ENCODE results near the gene ADCK1. TPM values are rescaled to one million over a fixed set of nuclear protein-coding genes. Genes with fewer than 3 reads are reported as not detected.
"Not testable (repeated sequence)": the region's sequence is repeated elsewhere in the genome, so short reads cannot be mapped to it uniquely, and the experiment has no call there.

Gene ADCK1
- total RNA-seq, 1 donor from 2014 or later, result 8.9 TPM

DNA sequence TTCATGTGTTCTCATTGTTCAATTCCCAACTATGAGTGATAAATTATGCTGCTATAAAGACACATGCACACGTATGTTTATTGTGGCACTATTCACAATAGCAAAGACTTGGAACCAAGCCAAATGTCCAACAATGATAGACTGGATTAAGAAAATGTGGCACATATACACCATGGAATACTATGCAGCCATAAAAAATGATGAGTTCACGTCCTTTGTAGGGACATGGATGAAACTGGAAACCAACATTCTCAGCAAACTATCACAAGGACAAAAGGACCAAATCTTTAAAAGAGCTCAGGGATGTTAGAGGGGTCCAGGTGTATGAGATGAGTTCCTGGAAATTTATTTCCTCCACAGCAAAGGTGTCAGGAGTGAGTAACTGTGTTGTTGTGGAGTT, 115.5 kb downstream of the ADCK1 start:
- DNase-seq; intact Hi-C loops (cut with DNase I); ATAC-seq (ENCODE audit: poor library complexity): not testable (repeated sequence)

DNA sequence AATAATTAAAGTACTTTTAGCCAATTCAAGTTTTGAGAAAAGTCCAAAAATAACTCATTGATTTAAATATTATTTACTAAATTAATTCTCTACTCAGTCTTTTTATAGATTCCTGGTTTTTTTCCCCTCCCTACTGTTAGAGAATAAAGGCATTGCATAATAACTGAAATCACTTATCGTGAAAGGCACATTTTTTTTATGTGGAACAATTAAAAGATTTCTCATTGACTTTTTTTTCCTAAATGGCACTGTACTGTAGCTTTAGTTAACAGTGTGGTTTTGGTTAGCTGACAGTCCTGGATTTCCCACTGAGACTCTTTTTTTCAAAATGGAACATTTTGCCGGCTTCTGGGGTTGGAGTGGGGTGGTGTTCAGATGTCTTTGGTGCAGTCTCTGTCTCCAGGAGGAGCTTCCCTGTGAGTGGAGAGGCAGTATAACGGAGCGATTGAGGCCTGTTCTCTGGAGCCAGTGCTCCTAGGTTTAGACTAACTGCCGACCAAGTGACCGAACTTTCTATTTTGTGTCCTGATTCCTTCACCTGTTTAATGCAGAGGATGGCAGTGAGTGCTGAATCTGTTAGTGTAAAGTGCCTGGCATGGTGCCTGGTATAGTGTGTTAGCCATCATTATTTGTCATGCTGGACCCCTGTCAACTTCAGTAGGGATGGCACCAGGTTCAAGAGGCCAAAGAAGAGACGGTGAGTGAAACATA, 117.7 kb downstream of the ADCK1 start:
- ATAC-seq (ENCODE audit: poor library complexity), result no peak
- intact Hi-C loops (cut with DNase I), result no loop called here
- no peak for DNase-seq

DNA sequence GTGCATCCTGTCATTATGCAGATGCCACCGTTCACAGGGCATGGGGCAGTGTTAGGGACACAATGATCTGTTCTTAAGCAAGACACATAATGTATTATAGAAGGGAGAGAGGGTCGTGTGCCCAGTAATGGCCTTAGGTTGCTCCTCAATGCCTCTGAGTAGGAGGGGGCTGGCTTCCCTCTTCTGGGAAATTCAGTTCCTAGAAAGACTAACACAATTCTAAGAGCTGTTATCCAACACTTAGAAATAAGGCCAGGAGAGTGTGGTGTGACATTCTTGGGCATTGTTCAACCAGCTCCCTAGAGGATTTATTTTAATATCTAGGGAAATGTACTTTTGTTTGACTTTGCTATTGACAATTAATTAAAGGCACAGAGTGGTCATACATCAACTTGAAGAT, 118.5 kb downstream of the ADCK1 start:
- ATAC-seq (ENCODE audit: poor library complexity) (no peak), DNase-seq (no peak)
- intact Hi-C loops (cut with DNase I), result no loop called here

DNA sequence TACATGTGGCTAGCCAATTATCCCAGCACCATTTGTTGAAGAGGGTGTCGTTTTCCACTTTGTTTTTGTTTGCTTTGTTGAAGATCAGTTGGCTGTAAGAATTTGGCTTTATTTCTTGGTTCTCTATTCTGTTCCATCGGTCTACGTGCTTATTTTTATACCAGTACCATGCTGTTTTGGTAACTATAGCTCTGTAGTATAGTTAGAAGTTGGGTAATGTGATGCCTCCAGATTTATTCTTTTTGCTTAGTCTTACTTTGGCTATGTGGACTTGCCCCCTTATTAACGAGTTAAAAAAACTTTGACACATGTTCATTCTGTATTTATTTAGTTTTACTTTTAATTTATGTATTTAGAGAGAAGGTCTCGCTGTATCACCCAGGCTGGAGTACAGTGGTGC, 120.4 kb downstream of the ADCK1 start:
- DNase-seq, result no peak
- no peak for ATAC-seq (ENCODE audit: poor library complexity)
- intact Hi-C loops (cut with DNase I), result no loop called here

DNA sequence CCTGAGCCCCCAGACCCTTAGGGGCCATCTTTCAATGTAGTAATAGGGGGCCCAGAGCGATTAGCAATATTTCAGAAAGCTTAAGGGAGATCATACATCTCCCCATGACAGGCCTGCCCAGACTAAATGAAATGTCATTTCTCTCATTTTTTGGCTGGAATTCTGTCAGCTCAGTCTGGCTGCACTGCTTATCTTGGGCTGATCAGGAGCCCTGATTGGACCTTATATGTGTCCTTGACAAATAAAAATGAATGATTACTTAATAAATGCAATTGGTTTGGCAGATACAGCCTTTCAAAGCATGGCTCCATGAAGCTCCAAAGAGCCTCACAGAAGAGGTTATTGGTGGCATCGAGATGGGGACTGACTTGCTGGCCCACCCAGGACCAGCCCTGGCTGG, 121.9 kb downstream of the ADCK1 start:
- intact Hi-C loops (cut with DNase I), result no loop called here
- ATAC-seq (ENCODE audit: poor library complexity), result no peak

DNA sequence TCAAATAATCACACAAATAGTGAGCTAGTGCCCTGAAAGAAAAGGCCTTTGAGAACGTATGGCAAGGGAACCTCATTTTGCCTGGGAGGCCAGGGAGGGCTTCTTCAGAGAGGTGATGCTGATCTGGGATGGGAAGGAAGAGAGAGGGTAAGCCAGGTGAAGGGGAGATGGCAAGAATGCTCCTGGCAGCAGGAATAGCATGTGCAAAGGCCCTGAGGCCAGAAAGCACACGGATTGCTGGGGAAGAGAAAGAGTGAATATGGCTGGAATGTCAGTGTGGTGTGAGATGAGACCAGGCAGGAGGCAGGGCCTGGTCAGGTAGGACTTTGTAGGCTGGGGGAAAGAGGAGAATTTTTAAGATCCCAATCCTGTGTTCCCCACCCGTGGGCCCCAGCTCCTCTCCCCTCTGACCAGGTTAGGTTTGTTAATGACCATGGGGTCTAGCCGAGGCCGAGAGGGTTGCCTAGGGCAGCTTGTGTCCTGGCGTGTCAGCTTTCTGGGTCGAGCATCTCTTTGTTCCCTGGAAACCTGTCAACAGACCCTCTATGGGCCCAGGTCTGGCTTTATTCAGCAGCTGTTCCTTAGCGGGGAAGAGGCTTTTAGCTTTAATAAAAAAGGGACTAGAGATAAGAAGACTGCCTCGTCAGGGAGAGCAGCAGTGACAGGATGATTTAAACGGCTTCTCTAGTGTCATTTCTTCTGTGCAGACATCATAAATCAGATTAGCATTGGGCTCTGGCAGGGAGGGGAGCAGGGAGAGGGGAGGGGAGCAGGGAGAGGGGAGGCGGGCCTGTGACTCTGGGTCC, 123.4 kb downstream of the ADCK1 start:
- no peak for DNase-seq
- intact Hi-C loops (cut with DNase I), result no loop called here
- ATAC-seq (ENCODE audit: poor library complexity), result no peak

More for the DNA sequence above, 121.9 kb downstream of the ADCK1 start:
- DNase-seq, result no peak

DNA sequence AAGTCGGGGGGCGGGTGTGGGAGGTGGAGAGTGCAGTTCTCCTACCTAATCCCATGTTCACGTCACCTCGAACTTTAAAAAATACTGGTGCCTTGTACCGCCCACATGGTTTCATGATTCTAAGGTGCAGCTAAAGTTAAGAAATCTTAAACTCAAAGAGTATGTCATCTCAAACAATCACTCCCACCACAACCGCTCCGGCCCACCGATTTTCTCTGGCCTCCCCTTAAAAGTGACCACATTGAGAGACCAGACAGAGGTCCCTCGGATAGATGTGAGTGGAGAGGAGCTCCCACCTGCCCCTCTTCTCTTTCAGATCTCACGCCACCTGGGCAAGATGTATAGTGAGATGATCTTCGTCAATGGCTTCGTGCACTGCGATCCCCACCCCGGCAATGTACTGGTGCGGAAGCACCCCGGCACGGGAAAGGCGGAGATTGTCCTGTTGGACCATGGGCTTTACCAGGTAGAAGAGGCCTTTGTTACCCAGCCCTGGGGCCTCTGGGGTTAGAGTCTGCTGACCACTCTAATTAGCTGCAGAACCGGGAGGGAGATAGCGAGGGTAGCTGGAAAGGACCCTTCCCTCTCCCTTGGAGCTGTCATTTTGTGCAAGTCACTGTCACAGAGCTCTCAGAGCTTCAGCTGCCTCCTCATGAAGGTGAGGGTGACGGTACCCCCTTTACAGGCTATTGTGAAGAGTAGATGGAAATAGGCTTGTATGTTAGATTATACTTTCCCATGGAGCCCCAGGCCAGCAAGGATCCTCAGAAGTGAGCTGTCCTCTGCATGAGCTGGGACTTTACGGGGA, 124.4 kb downstream of the ADCK1 start:
- no peak for DNase-seq
- intact Hi-C loops (cut with DNase I), result no loop called here
- ATAC-seq (ENCODE audit: poor library complexity), result no peak

DNA sequence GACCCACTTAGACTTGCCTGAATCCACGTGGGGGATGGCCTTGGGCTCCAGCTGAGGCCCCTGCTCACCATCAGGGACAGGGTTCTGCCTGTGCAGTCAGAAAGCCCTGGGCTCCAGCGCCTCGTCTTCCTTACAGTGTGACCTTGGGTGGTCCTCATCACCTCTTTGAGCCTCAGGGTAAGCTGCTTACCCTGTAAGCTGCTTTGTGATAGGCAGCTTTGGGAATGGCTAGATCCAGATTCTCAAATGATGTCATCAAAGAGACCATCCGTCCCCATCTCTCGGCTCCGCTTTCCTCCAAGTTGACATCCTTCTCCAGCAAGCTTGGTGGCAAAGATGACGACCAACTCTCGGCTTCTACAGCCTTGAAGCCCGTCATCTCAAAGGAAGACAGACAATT, 127.0 kb downstream of the ADCK1 start:
- DNase-seq, result no peak
- intact Hi-C loops (cut with DNase I), result no loop called here
- ATAC-seq (ENCODE audit: poor library complexity), result no peak

DNA sequence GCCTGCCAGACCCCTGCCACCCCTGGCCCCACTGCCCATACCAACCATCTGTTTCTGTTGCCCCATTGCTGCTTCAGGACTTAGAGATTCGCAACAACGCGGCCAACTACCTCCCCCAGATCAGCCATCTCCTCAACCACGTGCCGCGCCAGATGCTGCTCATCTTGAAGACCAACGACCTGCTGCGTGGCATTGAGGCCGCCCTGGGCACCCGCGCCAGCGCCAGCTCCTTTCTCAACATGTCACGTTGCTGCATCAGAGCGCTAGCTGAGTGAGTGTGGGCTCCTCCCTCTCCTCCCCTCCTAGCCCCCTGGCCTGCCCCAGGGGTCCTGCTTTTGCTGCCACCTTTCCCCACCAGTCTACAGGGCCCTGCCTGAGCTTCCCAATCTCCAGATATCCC, 131.5 kb downstream of the ADCK1 start:
- ATAC-seq (ENCODE audit: poor library complexity) (no peak), DNase-seq (no peak)
- intact Hi-C loops (cut with DNase I), result no loop called here

DNA sequence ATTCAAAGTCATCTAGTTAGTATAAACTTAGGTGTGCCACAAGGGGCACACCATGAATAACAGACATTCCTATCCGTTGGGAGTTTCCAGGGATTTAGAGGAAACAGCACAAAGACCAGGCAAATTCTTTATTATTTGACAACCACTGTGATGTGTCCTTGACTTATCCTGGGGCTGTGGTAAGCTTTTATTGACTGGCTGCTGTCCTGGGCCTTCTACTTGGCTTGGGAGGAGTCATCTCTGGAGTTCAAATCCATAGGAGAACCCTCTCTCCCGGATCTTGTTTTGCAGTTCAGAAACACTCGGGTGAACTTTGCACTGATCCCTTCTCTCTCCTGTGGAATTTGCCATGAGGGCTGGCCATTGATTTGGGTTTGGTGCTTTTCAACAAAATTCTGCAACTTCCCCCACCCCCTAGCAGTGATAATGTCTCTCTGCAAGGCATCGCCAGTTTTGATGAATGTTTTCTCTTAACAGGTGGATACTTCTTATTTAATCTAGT, 136.3 kb downstream of the ADCK1 start:
- intact Hi-C loops (cut with DNase I), result no loop called here
- DNase-seq (no peak), ATAC-seq (ENCODE audit: poor library complexity) (no peak)

DNA sequence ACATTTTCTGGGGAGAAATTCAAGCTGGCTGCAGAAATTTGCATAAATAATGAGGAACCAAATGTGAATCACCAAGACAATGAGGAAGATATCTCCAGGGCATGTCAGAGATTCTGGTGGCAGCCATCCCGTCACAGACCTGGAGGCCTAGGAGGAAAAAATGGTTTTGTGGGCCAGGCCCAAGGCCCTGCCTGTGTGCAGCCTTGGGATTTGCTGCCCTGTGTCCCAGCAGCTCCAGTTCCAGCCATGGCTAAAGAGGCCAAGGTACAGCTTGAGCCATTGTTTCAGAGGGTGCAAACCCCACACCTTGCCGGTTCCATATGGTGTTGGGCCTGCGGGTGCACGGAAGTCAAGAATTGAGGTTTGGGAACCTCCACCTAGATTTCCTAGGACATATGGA, 147.5 kb downstream of the ADCK1 start:
- intact Hi-C loops (cut with DNase I), result no loop called here
- ATAC-seq (ENCODE audit: poor library complexity) (no peak), DNase-seq (no peak)

DNA sequence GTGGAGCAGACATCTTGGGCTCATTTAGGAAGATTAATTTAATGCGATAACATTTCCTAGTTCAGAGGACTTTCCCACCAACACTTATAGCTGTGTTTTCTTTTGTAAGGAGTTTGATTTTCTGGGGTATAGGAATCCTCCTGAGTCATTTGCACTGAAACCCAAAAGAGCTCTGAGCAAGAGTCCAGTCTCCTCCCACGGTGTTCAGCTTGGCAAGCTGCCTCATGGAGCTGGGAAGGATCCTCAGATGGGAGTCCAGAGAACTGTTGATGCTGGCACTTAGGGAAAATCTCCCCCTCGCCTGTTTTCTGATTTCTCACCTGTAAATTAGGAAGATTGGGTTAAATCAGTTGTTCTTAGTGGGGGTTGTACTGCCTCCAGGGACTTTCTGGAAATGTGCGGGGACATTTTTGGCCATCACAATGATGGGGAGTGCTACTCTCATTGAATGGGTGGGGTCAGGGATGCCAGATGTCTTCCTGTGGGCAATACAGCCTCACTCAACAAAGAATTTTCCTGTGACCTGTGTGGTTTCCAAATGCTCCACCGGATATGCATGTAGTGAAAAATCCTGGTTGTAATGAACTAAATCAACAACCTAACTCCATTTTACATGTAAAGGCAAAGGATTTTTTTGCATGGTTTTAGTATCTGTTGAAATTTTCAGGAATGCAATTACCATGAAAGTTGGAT, 150.6 kb downstream of the ADCK1 start:
- ATAC-seq (ENCODE audit: poor library complexity), result no peak
- no peak for DNase-seq

DNA sequence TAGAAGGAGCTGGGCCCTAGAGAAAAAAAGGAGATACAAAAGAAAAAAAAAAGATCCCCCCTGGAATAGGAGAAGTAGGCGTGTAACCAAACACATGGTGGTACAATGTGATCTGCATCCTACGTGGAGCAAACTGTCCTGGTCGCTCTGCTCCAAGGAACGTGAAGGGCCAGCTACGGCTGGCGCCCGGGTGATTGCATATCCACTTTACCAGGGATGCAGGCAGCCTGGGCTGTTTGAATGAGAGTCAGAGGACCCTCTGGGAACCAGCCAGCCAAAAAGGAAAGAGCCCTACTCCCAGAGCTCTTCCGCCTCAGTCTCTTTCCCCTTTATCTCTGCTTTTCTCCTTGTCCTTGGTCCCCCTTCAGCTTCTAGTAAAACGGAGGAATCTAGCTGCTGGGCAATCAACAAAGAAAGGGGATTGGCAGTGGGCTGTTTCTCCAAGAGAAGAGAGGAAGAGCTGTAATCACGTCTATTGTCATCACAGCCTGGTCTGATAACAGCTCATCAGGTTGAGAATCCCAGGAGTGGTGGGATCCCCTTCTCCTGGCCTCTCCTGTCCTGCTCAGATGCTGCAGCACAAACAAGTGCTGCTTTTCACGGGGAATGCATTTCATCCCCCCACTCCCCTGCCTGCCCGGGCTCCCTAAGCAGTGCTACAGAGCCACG, 156.0 kb downstream of the ADCK1 start:
- intact Hi-C loops (cut with DNase I), result no loop called here

More for the DNA sequence above, 150.6 kb downstream of the ADCK1 start:
- intact Hi-C loops (cut with DNase I), result no loop called here

DNA sequence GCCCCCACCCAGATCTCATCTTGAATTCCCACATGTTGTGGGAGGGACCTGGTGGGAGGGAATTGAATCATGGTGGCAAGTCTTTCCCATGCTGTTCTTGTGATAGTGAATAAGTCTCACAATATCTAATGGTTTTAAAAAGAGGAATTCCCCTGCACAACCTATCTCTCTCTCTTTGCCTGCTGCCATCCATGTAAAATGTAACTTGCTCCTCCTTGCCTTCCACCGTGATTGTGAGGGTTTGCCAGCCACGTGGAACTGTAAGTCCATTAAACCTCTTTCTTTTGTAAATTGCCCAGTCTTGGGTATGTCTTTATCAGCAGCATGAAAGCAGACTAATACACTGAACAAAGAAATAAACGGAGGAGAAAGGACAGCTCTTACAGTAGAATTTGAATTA, 159.8 kb downstream of the ADCK1 start:
- DNase-seq; ATAC-seq (ENCODE audit: poor library complexity); intact Hi-C loops (cut with DNase I): not testable (repeated sequence)

More for the DNA sequence above, 156.0 kb downstream of the ADCK1 start:
- DNase-seq (no peak), ATAC-seq (ENCODE audit: poor library complexity) (no peak)

DNA sequence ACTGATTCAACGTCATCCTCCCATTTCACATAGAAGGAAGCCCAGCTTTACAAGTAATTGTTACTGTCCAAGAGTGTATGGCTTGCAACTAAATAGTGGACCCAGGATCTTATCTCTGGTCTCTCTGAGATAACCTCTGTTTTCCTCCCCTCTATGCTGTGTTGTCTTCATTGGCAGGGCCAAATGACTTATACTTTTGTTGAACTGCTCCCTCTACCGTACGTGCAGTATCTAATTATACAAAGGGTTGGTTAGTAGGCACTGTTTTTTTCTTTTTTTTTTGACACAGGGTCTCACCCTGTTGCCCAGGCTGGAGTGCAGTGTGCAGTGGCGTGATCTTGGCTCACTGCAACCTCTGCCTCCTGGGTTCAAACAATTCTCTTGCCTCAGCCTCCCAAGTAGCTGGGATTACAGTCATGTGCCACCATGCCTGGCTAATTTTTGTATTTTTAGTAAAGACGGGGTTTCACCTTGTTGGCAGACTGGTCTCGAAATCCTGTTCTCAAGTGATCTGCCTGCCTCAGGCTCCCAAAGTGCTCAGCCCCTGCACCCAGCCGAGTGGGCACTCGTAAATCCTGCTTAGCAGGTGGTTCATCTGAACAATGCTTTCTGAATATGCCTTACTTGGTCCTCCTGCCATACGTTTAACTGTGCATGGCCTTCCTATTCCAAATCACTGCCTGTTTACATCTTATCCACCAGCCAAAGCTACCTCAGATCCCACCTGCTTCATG, 162.1 kb downstream of the ADCK1 start:
- ATAC-seq (ENCODE audit: poor library complexity) (no peak), DNase-seq (no peak)
- intact Hi-C loops (cut with DNase I), result no loop called here

DNA sequence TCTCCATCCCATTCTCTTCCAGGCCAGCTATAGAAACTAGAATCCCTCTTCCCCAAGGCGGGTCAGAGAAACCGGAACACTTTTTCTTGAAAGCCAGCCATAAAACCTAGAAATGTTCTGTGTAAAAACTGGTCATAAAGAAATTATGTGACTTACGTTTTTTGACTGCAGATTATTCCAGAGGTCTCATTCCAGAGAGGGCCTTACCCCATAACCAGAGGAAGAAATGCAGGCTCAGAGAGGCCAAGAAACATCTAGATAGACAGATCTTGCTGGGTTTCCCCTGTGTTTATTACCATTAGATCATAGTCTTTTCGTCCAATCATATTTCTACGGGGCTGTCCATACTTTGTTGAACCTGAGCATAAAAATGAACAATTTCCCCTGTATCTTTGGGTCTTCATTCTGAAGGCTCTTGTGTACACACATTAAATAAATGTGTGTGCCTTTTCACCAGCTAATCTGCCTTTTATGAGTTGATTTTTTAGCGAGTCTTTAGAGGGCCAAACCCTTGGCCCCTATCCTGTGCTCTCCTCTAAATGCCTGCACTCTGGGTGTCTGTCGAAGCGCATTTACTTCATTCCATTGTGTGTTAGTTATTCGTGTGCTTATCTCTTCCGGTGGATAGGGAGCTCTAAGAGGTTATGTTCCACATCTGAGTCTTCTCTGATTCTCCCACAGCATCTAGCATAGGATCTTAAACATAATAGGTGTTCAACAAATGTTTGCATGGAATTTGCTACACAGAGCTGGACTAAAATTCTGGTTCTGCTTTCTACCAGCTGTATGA, 163.0 kb downstream of the ADCK1 start:
- intact Hi-C loops (cut with DNase I), result no loop called here
- ATAC-seq (ENCODE audit: poor library complexity), result no peak

DNA sequence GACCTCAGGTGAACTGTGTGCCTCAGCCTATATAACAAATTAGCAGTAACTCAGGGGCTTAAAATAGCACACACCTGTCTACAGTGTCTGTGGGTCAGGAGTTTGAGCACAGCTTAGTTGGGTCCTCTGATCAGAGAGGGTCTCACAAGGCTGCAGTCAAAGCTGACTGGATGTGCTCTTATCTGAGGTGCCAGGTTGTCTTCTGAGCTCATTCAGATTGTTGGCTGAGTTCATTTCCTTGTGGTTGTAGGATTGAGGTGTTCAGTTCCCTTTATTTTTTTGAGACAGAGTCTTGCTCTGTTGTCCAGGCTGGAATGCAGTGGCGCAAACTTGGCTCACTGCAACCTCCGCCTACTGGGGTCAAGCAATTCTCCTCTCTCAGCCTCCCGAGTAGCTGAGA, 164.7 kb downstream of the ADCK1 start:
- ATAC-seq (ENCODE audit: poor library complexity) (no peak), DNase-seq (no peak)
- intact Hi-C loops (cut with DNase I), result no loop called here

More for the DNA sequence above, 163.0 kb downstream of the ADCK1 start:
- DNase-seq, result no peak
